ENCODE data around the gene TTYH2.
A peak's percentile ranks its signal among the peaks of the same experiment; 100 is the strongest.
"Not testable (repeated sequence)": the region's sequence is repeated elsewhere in the genome, so short reads cannot be mapped to it uniquely, and the experiment has no call there.

Gene TTYH2, protein sequence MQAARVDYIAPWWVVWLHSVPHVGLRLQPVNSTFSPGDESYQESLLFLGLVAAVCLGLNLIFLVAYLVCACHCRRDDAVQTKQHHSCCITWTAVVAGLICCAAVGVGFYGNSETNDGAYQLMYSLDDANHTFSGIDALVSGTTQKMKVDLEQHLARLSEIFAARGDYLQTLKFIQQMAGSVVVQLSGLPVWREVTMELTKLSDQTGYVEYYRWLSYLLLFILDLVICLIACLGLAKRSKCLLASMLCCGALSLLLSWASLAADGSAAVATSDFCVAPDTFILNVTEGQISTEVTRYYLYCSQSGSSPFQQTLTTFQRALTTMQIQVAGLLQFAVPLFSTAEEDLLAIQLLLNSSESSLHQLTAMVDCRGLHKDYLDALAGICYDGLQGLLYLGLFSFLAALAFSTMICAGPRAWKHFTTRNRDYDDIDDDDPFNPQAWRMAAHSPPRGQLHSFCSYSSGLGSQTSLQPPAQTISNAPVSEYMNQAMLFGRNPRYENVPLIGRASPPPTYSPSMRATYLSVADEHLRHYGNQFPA

DNA sequence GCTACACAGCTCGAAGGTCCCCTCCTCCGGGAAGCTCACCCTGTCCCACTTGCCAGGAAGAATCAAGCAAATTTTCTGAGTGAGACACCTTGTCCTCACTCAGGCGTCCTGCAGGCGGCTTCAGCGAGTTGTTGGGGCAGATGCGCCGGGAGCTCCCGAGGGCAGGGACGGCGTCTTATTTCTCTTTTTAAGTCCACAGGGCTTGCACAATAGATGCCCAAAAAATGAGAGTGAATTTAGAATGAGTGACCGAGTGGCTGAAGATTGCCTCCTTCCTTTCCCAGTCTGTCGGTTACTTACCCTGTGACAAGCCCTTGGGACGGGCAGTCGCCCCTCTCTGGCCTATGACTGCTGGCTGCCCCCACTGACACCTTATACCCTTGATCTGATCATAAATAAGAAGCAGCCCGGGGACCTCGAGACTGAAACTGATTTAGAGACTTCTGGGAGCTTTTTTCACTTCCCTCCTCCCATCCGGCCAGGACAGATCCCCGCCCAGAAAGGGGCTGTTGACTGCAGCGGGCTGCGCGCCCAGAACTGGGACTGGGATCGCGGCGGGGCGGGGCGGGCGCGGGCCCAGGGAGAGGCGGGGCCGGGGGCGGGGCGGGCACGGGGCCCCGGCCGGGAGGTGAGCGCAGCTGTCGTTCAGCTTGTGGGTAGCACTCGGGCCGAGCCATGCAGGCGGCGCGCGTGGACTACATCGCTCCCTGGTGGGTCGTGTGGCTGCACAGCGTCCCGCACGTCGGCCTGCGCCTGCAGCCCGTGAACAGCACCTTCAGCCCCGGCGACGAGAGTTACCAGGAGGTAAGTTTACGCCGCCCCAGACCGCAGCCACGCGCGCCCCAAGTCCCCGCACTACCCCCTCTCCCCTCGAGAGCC lies at the start of gene TTYH2:
TTYH2 (plus strand) TSS at position 659 of the 879 bp plus-strand sequence; CDS start at position 676, 17 bp downstream.
- DNase-seq (ENCODE audit: low read depth in 3 of 3, low spot score in 1 of 3) = peak; percentile 35 to 56 (median 53)

GRCh38 chr17:74163836-74164235 lies 49.5 kb upstream of the TTYH2 start:
- DNase-seq (ENCODE audit: low read depth in 3 of 3, low spot score in 1 of 3) = no peak

DNA sequence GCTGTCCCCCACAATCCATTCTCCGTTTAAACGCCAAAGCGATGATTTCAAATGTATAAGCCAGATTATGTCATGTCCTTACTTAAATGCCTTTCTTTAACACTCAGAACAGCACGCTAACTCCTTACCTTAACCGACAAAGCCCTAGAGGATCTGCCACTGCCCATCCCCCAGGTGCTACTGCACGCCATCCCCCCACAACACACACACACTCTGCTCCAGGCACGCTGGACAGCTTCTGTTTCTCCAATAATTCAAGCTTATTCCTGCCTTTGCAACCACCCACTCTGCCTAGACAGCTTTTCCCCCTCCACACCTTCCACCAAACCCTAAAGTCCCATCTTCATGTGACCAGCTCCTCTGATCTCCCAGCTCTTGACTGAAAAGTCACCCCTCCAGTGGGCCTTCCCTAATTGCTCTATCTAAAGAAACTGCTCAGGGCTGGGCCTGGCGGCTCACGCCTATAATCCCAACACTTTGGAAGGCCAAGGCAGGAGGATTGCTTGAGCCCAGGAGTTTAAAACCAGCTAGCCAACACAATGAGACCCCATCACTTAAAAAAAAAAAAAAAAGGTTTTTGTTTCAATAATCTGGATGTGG lies 48.8 kb upstream of the TTYH2 start:
- DNase-seq (ENCODE audit: low read depth in 3 of 3, low spot score in 1 of 3) = no peak

- DNase-seq (ENCODE audit: low read depth in 3 of 3, low spot score in 1 of 3) = no peak
Observed at GRCh38 chr17:74165797-74166365, 47.5 kb upstream of the TTYH2 start.

DNA sequence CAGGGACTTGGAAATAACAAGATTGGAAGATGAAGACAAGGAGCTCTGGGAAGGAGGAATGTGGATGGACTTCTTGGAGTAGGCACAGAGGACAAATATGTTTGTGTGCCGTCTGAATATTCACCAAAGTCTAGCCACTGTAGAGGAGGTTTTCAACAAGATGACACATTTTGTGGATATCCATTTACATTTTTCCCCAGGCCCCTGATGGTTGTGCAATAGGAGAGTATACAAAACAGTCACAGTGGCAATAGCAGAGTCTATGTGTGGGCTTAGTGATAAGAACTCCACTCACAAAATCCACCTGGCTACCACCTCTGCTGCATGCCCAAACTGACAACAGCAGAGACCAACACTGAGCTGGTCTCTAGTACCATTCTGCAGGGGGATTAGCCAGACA lies 42.4 kb upstream of the TTYH2 start:
- no peak for DNase-seq (ENCODE audit: low read depth in 3 of 3, low spot score in 1 of 3)

- no peak for DNase-seq (ENCODE audit: low read depth in 3 of 3, low spot score in 1 of 3)
Observed at GRCh38 chr17:74172700-74173099, 40.7 kb upstream of the TTYH2 start.

DNA sequence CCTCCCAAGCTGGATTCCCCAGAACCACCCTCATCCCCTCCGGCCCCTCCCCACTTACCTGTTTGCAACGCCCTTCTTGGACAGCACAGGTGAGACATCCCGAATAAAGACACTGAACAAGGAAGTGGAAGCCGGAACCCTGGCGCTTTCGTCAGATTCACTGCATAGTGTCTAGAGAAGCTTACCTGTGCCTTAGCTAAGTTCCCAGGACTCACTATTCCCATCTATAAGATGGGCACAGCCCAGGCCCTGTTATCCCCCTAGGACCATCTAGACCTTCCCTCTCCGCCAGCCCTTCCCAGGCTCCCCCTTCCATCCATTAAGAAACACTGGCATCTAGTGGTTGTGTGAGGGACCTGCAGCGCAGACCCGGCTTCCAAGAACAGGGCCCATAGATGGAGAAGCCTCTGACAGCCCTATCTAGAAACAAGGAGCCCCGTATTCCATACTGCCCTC lies 36.8 kb upstream of the TTYH2 start:
- peak in 1 of 3 donors; percentile 15 for DNase-seq (ENCODE audit: low read depth in 3 of 3, low spot score in 1 of 3)

GRCh38 chr17:74177018-74177450 lies 36.3 kb upstream of the TTYH2 start:
- DNase-seq (ENCODE audit: low read depth in 3 of 3, low spot score in 1 of 3) = no peak

GRCh38 chr17:74179576-74179975 lies 33.8 kb upstream of the TTYH2 start:
- DNase-seq (ENCODE audit: low read depth in 3 of 3, low spot score in 1 of 3) = no peak

GRCh38 chr17:74180336-74180735 lies 33.0 kb upstream of the TTYH2 start:
- DNase-seq (ENCODE audit: low read depth in 3 of 3, low spot score in 1 of 3) = no peak

GRCh38 chr17:74181341-74181740 lies 32.0 kb upstream of the TTYH2 start:
- DNase-seq (ENCODE audit: low read depth in 3 of 3, low spot score in 1 of 3) = no peak

DNA sequence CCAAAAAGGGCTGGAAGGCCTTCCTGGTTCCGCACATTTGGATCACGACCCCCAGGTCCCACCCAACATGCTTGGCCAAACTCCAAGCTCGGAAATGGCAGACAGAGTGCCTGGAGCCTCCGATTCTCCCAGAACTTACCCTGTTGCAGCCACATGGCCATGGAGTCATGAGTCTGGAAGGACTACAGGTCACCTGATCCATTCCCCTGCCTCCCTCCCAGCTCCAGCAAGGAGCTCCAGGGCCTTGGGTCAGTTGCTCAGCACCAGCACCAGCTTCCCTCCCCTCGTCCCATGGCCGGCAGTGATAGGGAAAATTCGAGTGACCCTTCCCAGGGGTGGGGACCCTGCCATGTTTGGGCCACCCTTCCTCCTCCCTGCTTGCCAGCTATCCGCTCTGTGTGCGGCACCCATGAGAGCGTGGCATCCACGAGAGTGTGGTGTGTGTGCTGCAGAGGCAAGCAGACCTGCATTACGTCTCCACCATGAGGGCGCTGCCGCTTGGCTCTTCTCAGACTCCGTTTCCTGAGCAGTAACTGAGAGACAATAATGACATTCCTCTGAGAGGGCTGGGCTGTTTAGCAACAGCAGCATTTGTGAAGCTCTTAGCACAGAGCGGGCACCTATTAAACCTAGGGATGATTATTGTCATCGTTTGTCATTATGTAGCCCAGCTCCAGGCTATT lies 31.2 kb upstream of the TTYH2 start:
- no peak for DNase-seq (ENCODE audit: low read depth in 3 of 3, low spot score in 1 of 3)

GRCh38 chr17:74183411-74183810 lies 30.0 kb upstream of the TTYH2 start:
- no peak for DNase-seq (ENCODE audit: low read depth in 3 of 3, low spot score in 1 of 3)

GRCh38 chr17:74185571-74186185 lies 27.7 kb upstream of the TTYH2 start:
- DNase-seq (ENCODE audit: low read depth in 3 of 3, low spot score in 1 of 3) = no peak

DNA sequence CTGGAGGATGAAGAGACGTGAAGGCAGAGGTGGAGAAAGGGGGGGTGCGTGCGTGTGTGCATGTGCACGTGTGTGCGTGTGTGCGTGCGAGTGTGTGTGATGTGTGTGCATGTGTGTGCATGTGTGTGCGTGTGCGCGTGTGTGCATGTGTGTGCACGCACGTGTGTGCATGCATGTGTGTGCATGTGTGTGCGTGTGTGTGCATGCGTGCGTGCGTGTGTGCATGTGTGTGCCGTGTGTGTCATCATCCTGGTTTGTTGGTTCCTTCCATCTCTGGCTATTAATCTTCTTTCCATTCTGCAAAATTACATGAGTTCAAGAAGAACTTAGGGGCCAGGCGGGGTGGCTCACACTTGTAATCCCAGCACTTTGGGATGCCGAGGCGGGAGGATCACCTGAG lies 26.9 kb upstream of the TTYH2 start:
- DNase-seq (ENCODE audit: low read depth in 3 of 3, low spot score in 1 of 3) = no peak

- DNase-seq (ENCODE audit: low read depth in 3 of 3, low spot score in 1 of 3) = no peak
Observed at GRCh38 chr17:74187761-74188160, 25.6 kb upstream of the TTYH2 start.

DNA sequence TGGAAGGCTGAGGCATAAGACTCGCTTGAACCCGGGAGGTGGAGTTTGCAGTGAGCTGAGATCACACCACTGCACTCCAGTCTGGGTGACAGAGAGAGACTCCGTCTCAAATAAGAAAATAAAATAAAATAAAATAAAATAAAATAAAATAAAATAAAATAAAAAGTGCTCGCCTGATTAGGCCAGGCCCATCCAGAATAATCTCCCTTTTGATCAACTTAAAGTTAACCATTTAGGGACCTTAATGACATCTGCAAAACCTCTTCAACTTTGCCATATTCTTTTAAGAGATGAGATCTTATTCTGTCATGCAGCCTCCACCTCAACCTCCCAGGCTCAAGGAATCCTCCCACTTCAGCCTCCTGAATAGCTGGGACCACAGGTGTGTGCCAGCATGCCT lies 24.7 kb upstream of the TTYH2 start:
- DNase-seq (ENCODE audit: low read depth in 3 of 3, low spot score in 1 of 3) = not testable (repeated sequence)

DNA sequence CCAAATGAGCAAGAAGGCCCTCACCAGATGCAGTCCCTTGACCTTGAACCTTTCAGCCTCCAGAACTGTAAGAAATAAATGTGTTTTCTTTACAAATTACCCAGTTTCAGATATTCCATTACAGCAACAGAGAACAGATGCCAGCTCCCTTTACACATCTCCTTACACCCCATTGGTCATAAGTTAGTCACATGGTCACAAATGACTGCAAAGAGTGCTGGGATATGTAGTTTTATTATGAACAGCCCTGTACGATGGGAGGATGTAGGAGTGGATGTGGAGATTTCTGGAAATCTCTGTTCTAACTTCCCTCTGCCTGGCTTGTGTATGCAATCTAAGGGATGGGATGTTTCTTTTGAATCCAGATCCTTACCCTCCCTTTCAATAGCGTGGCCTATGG lies 23.2 kb upstream of the TTYH2 start:
- no peak for DNase-seq (ENCODE audit: low read depth in 3 of 3, low spot score in 1 of 3)

DNA sequence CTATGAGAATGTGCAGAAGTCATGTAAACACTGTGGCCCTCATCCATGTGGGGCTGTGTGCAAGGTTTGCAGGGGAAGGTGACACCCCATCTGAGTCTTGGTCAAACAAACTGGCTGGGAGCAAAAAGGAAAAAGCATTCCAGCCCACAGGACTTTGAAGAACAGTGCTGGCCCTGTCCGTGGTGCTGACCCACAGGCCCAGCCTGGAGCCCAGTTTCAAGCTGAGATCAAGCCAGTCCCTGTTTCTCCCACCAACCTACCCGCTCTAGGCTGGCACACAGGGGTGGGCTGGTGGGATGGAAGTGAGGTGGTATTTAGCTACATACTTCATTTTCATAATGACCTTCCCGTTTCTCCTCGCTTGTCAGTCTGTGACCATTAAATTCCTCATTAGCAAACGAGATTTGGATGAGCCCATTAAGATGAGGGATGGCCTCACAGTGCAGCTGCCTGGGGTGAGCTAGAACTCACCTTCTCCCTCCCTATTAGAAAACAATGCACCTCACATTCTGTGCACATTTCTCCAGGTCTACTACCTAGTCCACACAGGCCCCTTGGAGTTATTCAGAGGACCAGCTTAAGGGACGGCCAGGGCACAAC lies 22.5 kb upstream of the TTYH2 start:
- DNase-seq (ENCODE audit: low read depth in 3 of 3, low spot score in 1 of 3) = no peak

Data from stimulated activated CD4-positive, alpha-beta T cell treated with anti-CD3 and anti-CD28 coated beads, TNF-alpha, amount 100 ng/mL, for 1 hour (primary cell).